ENCODE results near the gene KIF6.

Gene KIF6

DNA sequence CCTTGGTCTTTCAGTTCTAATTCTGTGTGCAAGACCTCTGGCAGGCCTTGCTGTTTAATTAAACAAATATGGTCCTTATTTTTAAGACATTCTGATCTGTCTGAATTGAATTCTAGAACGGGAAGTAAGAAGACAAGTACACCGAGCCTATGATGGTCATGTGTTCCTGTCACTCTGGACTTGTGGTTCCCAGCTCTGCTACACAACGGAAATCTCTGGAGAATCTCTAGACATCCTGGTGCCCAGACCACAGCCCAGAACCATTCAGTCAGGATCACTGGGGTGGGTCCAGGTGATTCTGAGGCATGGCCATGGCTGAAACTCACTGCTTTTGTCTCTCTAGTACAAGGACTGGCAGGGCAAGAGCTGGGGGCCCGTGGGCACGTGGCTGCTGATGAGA is 386.8 kb downstream of the KIF6 start:
- DNase-seq (ENCODE audit: low read depth in 1 of 2, low spot score in 1 of 2) = no peak
- Histone ChIP-seq H3K27me3 (ENCODE audit: insufficient read depth, poor library complexity, severe bottlenecking) (no peaks in the 10 kb centered on the region), H3K27ac (replicated peaks) (no peak overlapping the region), H3K4me3 (replicated peaks; ENCODE audit: insufficient read depth, low read length) (no peak overlapping the region)
- TF ChIP-seq REST (IDR thresholded peaks at IDR 0.05; ENCODE audit: insufficient replicate concordance, low read depth) = no peak
- TF ChIP-seq GABPA (IDR thresholded peaks at IDR 0.05; ENCODE audit: low read depth) = no peak
- no peak for TF ChIP-seq SPI1 (IDR thresholded peaks at IDR 0.05; ENCODE audit: borderline replicate concordance, low read depth)
- no peak for TF ChIP-seq POLR2AphosphoS5 (IDR thresholded peaks at IDR 0.05; ENCODE audit: low read depth)
- no peak for TF ChIP-seq CTCF (IDR thresholded peaks at IDR 0.05; ENCODE audit: insufficient read depth, low read length)

GRCh38 chr6:39335780-39336545 is 389.2 kb downstream of the KIF6 start:
- H3K4me3 ChIP-seq (replicated peaks; ENCODE audit: insufficient read depth, low read length) = no peak overlapping the region
- peak in 1 of 2 experiments; percentile 48 for DNase-seq (ENCODE audit: low read depth in 1 of 2, low spot score in 1 of 2)
- TF ChIP-seq CTCF (IDR thresholded peaks at IDR 0.05; ENCODE audit: insufficient read depth, low read length) (no peak), REST (IDR thresholded peaks at IDR 0.05; ENCODE audit: insufficient replicate concordance, low read depth) (no peak), SPI1 (IDR thresholded peaks at IDR 0.05; ENCODE audit: borderline replicate concordance, low read depth) (no peak), GABPA (IDR thresholded peaks at IDR 0.05; ENCODE audit: low read depth) (no peak), POLR2AphosphoS5 (IDR thresholded peaks at IDR 0.05; ENCODE audit: low read depth) (no peak)
- H3K27ac ChIP-seq (replicated peaks) = no peak overlapping the region
- H3K27me3 ChIP-seq (ENCODE audit: insufficient read depth, poor library complexity, severe bottlenecking) = no peaks in the 10 kb centered on the region

- Histone ChIP-seq H3K27me3 (ENCODE audit: insufficient read depth, poor library complexity, severe bottlenecking) (no peaks in the 10 kb centered on the region), H3K27ac (replicated peaks) (no peak overlapping the region), H3K4me3 (replicated peaks; ENCODE audit: insufficient read depth, low read length) (no peak overlapping the region)
- no peak for TF ChIP-seq CTCF (IDR thresholded peaks at IDR 0.05; ENCODE audit: insufficient read depth, low read length)
- no peak for TF ChIP-seq POLR2AphosphoS5 (IDR thresholded peaks at IDR 0.05; ENCODE audit: low read depth)
- no peak for TF ChIP-seq REST (IDR thresholded peaks at IDR 0.05; ENCODE audit: insufficient replicate concordance, low read depth)
- no peak for TF ChIP-seq SPI1 (IDR thresholded peaks at IDR 0.05; ENCODE audit: borderline replicate concordance, low read depth)
- TF ChIP-seq GABPA (IDR thresholded peaks at IDR 0.05; ENCODE audit: low read depth) = no peak
- DNase-seq (ENCODE audit: low read depth in 1 of 2, low spot score in 1 of 2) = no peak
These were observed 391.4 kb downstream of the KIF6 start for GRCh38 chr6:39333644-39334438.
